ENCODE measurements around the gene C19orf25.

C19orf25 gene

GRCh38 chr19:1473085-1473851 lies 5.7 kb downstream of the C19orf25 start:
- TF ChIP-seq, protein P1, sequence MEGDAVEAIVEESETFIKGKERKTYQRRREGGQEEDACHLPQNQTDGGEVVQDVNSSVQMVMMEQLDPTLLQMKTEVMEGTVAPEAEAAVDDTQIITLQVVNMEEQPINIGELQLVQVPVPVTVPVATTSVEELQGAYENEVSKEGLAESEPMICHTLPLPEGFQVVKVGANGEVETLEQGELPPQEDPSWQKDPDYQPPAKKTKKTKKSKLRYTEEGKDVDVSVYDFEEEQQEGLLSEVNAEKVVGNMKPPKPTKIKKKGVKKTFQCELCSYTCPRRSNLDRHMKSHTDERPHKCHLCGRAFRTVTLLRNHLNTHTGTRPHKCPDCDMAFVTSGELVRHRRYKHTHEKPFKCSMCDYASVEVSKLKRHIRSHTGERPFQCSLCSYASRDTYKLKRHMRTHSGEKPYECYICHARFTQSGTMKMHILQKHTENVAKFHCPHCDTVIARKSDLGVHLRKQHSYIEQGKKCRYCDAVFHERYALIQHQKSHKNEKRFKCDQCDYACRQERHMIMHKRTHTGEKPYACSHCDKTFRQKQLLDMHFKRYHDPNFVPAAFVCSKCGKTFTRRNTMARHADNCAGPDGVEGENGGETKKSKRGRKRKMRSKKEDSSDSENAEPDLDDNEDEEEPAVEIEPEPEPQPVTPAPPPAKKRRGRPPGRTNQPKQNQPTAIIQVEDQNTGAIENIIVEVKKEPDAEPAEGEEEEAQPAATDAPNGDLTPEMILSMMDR (IDR thresholded peaks at IDR 0.05; ENCODE audit: insufficient read depth, missing control alignments): no peak
- no peak for FAIRE-seq
- no peak for DNase-seq (ENCODE audit: insufficient read length, low spot score)

- TF ChIP-seq, protein P1 (IDR thresholded peaks at IDR 0.05; ENCODE audit: insufficient read depth, missing control alignments): no peak
- DNase-seq (ENCODE audit: insufficient read length, low spot score) (no peak), FAIRE-seq (no peak)
Observed at GRCh38 chr19:1472231-1473084, 6.6 kb downstream of the C19orf25 start.

- FAIRE-seq: no peak
- TF ChIP-seq, protein P1 (IDR thresholded peaks at IDR 0.05; ENCODE audit: insufficient read depth, missing control alignments): peak; percentile 22
- no peak for DNase-seq (ENCODE audit: insufficient read length, low spot score)
Observed at GRCh38 chr19:1471515-1472160, 7.4 kb downstream of the C19orf25 start.

GRCh38 chr19:1471010-1471514 lies 8.0 kb downstream of the C19orf25 start:
- TF ChIP-seq, protein P1 (IDR thresholded peaks at IDR 0.05; ENCODE audit: insufficient read depth, missing control alignments): no peak
- DNase-seq (ENCODE audit: insufficient read length, low spot score) (no peak), FAIRE-seq (no peak)

DNA sequence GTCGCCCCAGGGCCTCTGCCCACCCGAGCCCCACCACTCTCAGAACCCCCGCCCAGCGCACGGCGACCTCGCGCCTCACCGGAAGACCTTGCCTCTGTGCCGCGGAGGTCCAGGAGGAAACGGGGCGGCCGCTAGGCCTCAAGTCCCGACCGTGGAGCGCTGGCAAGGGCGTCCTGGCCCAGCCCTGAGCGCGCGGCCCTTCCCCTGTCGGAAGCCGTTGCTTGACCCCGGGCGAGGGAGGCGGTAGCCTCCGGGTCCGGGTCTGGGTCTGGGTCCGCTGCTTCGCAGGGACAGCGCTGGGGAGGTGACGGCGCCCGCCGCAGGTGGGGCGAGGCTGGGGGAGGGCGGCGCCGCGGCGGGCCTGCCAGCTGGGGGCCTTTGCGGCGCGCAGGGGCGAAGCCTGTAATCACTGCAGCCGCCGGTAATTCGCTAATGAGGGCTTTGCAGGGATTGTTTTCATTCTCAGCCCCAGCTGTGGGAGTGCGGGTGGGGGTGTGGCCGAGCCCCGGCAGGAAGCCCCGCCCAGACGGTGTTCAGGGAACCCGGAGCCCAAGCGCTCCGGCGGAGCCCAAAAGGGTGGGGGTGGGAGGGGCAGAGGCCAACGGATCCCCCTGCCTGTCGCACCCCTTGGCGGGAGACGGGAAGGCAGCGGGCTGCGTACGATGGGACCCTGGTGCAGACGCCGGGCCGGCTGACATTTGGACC lies 8.6 kb downstream of the C19orf25 start:
- DNase-seq (ENCODE audit: insufficient read length, low spot score) (peak; percentile 99), FAIRE-seq (no peak)
- TF ChIP-seq, protein P1 (IDR thresholded peaks at IDR 0.05; ENCODE audit: insufficient read depth, missing control alignments): no peak

- DNase-seq (ENCODE audit: insufficient read length, low spot score) (no peak), FAIRE-seq (no peak)
- TF ChIP-seq, protein P1 (IDR thresholded peaks at IDR 0.05; ENCODE audit: insufficient read depth, missing control alignments): no peak
Observed at GRCh38 chr19:1470055-1470304, 9.0 kb downstream of the C19orf25 start.
